ENCODE results near the gene BPIFB6.

DNA sequence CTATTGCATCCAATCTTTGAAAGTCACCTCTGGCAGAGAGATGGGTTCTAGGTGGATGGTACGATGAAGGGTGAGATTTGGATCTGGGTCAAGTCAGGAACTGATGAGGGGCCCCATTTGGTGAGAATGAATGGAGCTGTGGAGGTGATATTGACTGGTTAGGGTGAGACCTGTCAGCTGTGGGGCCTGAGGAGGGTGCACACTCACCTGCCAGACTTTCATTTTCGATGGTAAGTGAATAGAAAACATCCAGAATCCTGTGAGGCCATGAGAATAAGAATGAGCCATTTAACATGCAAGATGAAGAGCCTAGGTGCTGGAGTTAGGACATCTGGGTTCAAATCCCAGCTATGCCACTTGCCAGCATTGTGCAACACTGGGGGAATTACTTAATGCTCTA is 34.0 kb upstream of the BPIFB6 start:
- TF ChIP-seq, protein P1, sequence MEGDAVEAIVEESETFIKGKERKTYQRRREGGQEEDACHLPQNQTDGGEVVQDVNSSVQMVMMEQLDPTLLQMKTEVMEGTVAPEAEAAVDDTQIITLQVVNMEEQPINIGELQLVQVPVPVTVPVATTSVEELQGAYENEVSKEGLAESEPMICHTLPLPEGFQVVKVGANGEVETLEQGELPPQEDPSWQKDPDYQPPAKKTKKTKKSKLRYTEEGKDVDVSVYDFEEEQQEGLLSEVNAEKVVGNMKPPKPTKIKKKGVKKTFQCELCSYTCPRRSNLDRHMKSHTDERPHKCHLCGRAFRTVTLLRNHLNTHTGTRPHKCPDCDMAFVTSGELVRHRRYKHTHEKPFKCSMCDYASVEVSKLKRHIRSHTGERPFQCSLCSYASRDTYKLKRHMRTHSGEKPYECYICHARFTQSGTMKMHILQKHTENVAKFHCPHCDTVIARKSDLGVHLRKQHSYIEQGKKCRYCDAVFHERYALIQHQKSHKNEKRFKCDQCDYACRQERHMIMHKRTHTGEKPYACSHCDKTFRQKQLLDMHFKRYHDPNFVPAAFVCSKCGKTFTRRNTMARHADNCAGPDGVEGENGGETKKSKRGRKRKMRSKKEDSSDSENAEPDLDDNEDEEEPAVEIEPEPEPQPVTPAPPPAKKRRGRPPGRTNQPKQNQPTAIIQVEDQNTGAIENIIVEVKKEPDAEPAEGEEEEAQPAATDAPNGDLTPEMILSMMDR (IDR thresholded peaks at IDR 0.05; ENCODE audit: low read length) = no peak
- TF ChIP-seq EZH2phosphoT487 (IDR thresholded peaks at IDR 0.05; ENCODE audit: low read length) = no peak

Measured in MM.1S (cell line).